ENCODE results near the gene RNF150.

Gene RNF150

GRCh38 chr4:141021397-141022110 is 111.7 kb downstream of the RNF150 start:
- no peak for DNase-seq

- no peak for DNase-seq
Observed at GRCh38 chr4:141020801-141021261, 112.4 kb downstream of the RNF150 start.

GRCh38 chr4:141019768-141020167 is 113.5 kb downstream of the RNF150 start:
- no peak for DNase-seq

- no peak for DNase-seq
Observed at GRCh38 chr4:141016117-141016798, 117.0 kb downstream of the RNF150 start.

- DNase-seq = no peak
Observed at GRCh38 chr4:141013899-141014298, 119.4 kb downstream of the RNF150 start.

GRCh38 chr4:141011901-141012315 is 121.4 kb downstream of the RNF150 start:
- no peak for DNase-seq

- DNase-seq = no peak
Observed at GRCh38 chr4:141009931-141010330, 123.3 kb downstream of the RNF150 start.

GRCh38 chr4:141009129-141009528 is 124.1 kb downstream of the RNF150 start:
- no peak for DNase-seq

- DNase-seq = no peak
Observed at GRCh38 chr4:141006242-141006802, 126.9 kb downstream of the RNF150 start.

GRCh38 chr4:141004823-141005222 is 128.4 kb downstream of the RNF150 start:
- no peak for DNase-seq

GRCh38 chr4:141003193-141003592 is 130.1 kb downstream of the RNF150 start:
- no peak for DNase-seq

- no peak for DNase-seq
Observed at GRCh38 chr4:141002323-141002805, 130.9 kb downstream of the RNF150 start.

GRCh38 chr4:140996766-140997165 is 136.5 kb downstream of the RNF150 start:
- DNase-seq = no peak

- no peak for DNase-seq
Observed at GRCh38 chr4:140995058-140995457, 138.2 kb downstream of the RNF150 start.

GRCh38 chr4:140994015-140994414 is 139.3 kb downstream of the RNF150 start:
- DNase-seq = no peak

GRCh38 chr4:140993370-140993769 is 139.9 kb downstream of the RNF150 start:
- DNase-seq = no peak

GRCh38 chr4:140989944-140990343 is 143.3 kb downstream of the RNF150 start:
- no peak for DNase-seq

GRCh38 chr4:140986045-140986444 is 147.2 kb downstream of the RNF150 start:
- DNase-seq = no peak

GRCh38 chr4:140982613-140983340 is 150.5 kb downstream of the RNF150 start:
- no peak for DNase-seq

- DNase-seq = no peak
Observed at GRCh38 chr4:140980426-140981200, 152.7 kb downstream of the RNF150 start.

GRCh38 chr4:140976768-140977167 is 156.5 kb downstream of the RNF150 start:
- DNase-seq = no peak

GRCh38 chr4:140971077-140971792 is 162.0 kb downstream of the RNF150 start:
- no peak for DNase-seq
